Measurements from ENCODE around the gene CER1. TPM values are rescaled to one million over a fixed set of nuclear protein-coding genes. Genes with fewer than 3 reads are reported as not detected.

The CER1 gene
- total and polyA plus RNA-seq, 2 donors (not counting 3 experiments of a cell fraction or from before 2014, with no cell fraction given) = 0.06 TPM; not detected in 1

- Histone ChIP-seq H3K27me3 (ENCODE audit: control insufficient read depth in 2 of 2, insufficient read depth in 2 of 2, low read length in 2 of 2) (no peaks in the 10 kb centered on the region), H3K27ac (ENCODE audit: insufficient read depth, low read depth, low read length) (no peak overlapping the region), H3K36me3 (ENCODE audit: control insufficient read depth in 2 of 2, extremely low read depth in 1 of 2, insufficient read depth in 2 of 2, low read length in 2 of 2) (no peaks in the 10 kb centered on the region), H3K4me1 (ENCODE audit: control insufficient read depth, extremely low read depth, insufficient read depth, low read length) (no peaks in the 10 kb centered on the region), H2AFZ (ENCODE audit: low read depth, low read length) (no peak overlapping the region), H3K4me2 (ENCODE audit: insufficient read depth, low read length) (no peak overlapping the region), H3K9ac (replicated peaks; ENCODE audit: extremely low read depth, insufficient read depth, low read length) (no peak overlapping the region), H3K9me3 (replicated peaks; ENCODE audit: control insufficient read depth, insufficient read depth, low read length) (no peaks in the 10 kb centered on the region), H3K9me1 (replicated peaks; ENCODE audit: control insufficient read depth, extremely low read depth, insufficient read depth, low read length) (no peaks in the 10 kb centered on the region), H3K4me3 (replicated peaks in 1 of 3; ENCODE audit: insufficient read depth in 1 of 3, low read depth in 1 of 3, low read length in 3 of 3) (no peak overlapping the region), H3K79me2 (ENCODE audit: control insufficient read depth, insufficient read depth, low read length) (no peaks in the 10 kb centered on the region), H4K20me1 (replicated peaks; ENCODE audit: control insufficient read depth, extremely low read depth, insufficient read depth, low read length) (no peaks in the 10 kb centered on the region)
- intact Hi-C loops (cut with micrococcal nuclease) (no loop called here), dilution Hi-C loops (cut with MboI; ENCODE audit: extremely low pct_ligation_motif_present, low sequenced_read_pairs) (no loop called here)
- CTCF ChIA-PET = interaction anchor here (2.0 kb wide), 1 partner anchor 49 kb away, joined by 5 read pairs; no protein-coding TSS in a partner anchor
- no peak for TF ChIP-seq JUN (IDR thresholded peaks at IDR 0.05; ENCODE audit: borderline replicate concordance, insufficient read depth, insufficient read length, low read depth)
- peak; percentile 24 for TF ChIP-seq FOS (IDR thresholded peaks at IDR 0.05; ENCODE audit: borderline replicate concordance, insufficient read depth, low read length)
- no peak for DNase-seq (ENCODE audit: low read depth, low spot score)
- BruUV-seq (replicated peaks) = no TSS peak
- no peak for FAIRE-seq
- POLR2A ChIA-PET = no interaction called here
Observed at GRCh38 chr9:14710804-14711203, 11.7 kb downstream of the CER1 start.

- no peak for DNase-seq (ENCODE audit: low read depth, low spot score)
- Histone ChIP-seq H3K36me3 (ENCODE audit: control insufficient read depth in 2 of 2, extremely low read depth in 1 of 2, insufficient read depth in 2 of 2, low read length in 2 of 2) (no peaks in the 10 kb centered on the region), H3K79me2 (ENCODE audit: control insufficient read depth, insufficient read depth, low read length) (no peaks in the 10 kb centered on the region), H2AFZ (ENCODE audit: low read depth, low read length) (no peak overlapping the region), H3K27me3 (ENCODE audit: control insufficient read depth in 2 of 2, insufficient read depth in 2 of 2, low read length in 2 of 2) (no peaks in the 10 kb centered on the region), H3K9ac (replicated peaks; ENCODE audit: extremely low read depth, insufficient read depth, low read length) (no peak overlapping the region), H3K27ac (ENCODE audit: insufficient read depth, low read depth, low read length) (no peak overlapping the region), H4K20me1 (replicated peaks; ENCODE audit: control insufficient read depth, extremely low read depth, insufficient read depth, low read length) (no peaks in the 10 kb centered on the region), H3K4me3 (replicated peaks in 1 of 3; ENCODE audit: insufficient read depth in 1 of 3, low read depth in 1 of 3, low read length in 3 of 3) (no peak overlapping the region), H3K9me3 (replicated peaks; ENCODE audit: control insufficient read depth, insufficient read depth, low read length) (no peaks in the 10 kb centered on the region), H3K4me2 (ENCODE audit: insufficient read depth, low read length) (no peak overlapping the region), H3K4me1 (ENCODE audit: control insufficient read depth, extremely low read depth, insufficient read depth, low read length) (no peaks in the 10 kb centered on the region), H3K9me1 (replicated peaks; ENCODE audit: control insufficient read depth, extremely low read depth, insufficient read depth, low read length) (no peaks in the 10 kb centered on the region)
- ChIA-PET POLR2A (no interaction called here), CTCF (interaction anchor here (1.4 to 1.7 kb wide), 2 partner anchors 14 to 62 kb away, joined by 4 to 6 read pairs; partner anchors contain the start of gene ZDHHC21)
- dilution Hi-C loops (cut with MboI; ENCODE audit: extremely low pct_ligation_motif_present, low sequenced_read_pairs) (no loop called here), intact Hi-C loops (cut with micrococcal nuclease) (no loop called here)
- TF ChIP-seq CTCF (IDR thresholded peaks at IDR 0.05; ENCODE audit: extremely low read depth in 1 of 2, insufficient read depth in 1 of 2, low read depth in 1 of 2, low read length in 2 of 2) (no peak), POLR2A (IDR thresholded peaks at IDR 0.05; ENCODE audit: low read depth, low read length) (no peak), EZH2 (IDR thresholded peaks at IDR 0.05; ENCODE audit: borderline replicate concordance, low read depth, low read length, severe bottlenecking) (no peak), MAX (IDR thresholded peaks at IDR 0.05; ENCODE audit: insufficient read depth, insufficient read length) (no peak), FOS (IDR thresholded peaks at IDR 0.05; ENCODE audit: borderline replicate concordance, insufficient read depth, low read length) (no peak), GATA2 (IDR thresholded peaks at IDR 0.05; ENCODE audit: insufficient read depth, insufficient read length, low read depth, low read length) (no peak), POLR2AphosphoS5 (IDR thresholded peaks at IDR 0.05; ENCODE audit: insufficient read depth, low read depth, low read length) (no peak), JUN (IDR thresholded peaks at IDR 0.05; ENCODE audit: borderline replicate concordance, insufficient read depth, insufficient read length, low read depth) (no peak)
- no TSS peak for BruUV-seq (replicated peaks)
- no peak for FAIRE-seq
Observed at GRCh38 chr9:14706530-14707140, 15.9 kb downstream of the CER1 start.

Data from endothelial cell of umbilical vein (primary cell).